NK-92 treated with Interleukin-12 subunit alpha and Interleukin-12 subunit beta, amount 100 ng/mL, for 24 hours (cell line): ENCODE data around the gene GID8.

Experiments
- DNase-seq: peaks from one replicate; lab custom pipeline; 2025; lab: John Stamatoyannopoulos, UW

GID8 gene

DNA sequence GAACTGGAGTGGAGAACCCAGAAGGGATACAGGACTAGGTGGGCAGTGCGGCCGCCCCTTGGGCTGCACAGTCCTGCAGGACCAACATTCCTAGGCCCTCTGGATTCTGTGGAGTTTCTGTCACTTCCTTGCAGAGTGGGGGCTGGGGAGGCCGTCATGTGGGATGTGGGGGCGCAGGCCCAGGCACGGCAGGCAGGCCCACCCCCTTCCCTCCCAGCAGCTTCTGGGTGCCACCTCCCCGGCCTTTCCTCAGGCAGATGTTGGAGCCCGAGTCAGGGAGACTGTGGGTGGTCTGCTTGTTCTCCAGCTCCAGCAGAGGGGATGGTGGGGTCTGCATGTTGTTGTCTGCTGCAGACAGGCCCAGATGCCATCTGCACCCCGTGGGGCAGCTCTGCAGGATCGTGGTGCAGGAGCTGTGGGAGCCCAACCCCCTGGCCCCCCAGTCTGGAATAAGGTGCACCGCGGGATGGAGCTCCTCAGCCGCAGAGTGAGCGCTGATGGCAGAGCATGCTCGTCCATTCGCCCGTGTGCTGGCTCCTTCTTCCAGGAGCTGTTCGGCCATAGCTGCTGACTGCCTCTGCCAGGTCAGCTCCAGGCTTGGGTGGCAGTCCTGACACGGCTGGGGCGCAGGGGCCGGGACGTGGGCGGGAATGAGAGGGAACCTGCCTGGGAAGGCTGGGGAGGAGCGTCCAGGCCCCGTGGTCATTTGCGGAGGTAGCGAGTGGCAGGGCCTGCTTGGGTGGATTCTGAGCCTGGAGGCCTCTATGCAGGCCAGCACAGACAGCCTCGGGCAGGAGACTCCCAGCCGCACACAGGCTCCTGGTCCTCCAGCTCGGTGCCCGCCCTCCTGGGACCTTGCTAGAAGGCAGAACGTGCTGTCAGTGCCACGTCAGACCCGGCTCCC is 32.6 kb downstream of the GID8 start:
- DNase-seq: no peak

DNA sequence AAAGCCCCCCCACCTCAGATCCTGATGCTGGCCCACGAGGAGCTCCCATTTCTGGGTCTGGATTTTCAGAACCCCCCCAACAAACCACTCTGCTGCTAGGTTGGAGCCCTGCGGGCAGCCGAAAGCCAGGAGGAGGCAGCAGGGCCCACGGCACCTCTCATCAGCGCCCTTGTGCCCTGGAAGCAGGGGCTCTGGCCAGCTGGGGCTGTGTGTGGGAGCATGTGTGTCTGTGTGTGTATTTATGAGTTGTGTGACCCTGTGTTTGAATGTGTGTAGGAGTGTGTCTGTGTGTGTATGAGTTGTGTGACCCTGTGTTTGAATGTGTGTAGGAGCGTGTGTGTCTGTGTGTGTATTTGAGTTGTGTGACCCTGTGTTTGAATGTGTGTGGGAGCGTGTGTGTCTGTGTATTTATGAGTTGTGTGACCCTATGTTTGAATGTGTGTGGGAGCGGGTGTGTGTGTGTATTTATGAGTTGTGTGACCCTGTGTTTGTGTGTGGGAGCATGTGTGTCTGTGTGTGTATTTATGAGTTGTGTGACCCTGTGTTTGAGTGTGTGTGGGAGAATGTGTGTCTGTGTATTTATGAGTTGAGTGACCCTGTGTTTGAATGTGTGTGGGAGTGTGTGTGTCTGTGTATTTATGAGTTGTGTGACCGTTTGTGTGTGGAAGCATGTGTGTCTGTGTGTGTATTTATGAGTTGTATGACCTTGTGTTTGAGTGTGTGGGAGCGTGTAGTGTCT is 33.4 kb downstream of the GID8 start:
- DNase-seq: no peak

DNA sequence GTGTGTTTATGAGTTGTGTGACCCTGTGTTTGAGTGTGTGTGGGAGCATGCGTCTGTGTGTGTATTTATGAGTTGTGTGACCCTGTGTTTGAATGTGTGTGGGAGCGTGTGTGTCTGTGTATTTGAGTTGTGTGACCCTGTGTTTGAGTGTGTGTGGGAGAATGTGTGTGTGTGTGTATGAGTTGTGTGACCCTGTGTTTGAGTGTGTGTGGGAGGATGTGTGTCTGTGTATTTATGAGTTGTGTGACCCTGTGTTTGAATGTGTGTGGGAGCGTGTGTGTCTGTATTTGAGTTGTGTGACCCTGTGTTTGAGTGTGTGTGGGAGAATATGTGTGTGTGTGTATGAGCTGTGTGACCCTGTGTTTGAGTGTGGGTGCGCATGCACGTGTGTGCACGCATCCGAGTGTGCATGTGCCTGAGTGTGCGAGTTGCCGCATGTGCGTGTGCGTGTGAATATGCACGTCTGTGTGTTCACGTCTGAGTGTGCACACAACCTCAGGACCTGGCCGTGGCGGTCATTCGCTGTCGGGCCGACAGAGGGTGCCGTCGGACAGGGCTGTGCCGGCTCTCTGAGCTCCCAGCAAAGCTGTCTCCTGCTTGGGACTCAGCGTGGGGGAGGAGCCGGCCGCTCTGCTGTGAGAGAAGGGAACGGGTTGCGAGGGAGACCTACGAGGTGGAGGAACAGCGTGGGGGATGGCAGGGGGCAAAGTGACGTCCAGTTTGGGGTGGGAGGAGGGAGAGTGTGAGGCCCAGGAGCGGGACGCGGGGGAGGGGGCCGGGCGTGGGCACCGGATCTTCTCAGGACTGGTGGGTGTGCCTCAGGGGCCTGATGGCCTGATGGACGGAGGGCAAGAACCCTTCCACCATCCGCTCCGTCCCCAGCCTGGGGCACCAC is 34.2 kb downstream of the GID8 start:
- peak; percentile 51 for DNase-seq

DNA sequence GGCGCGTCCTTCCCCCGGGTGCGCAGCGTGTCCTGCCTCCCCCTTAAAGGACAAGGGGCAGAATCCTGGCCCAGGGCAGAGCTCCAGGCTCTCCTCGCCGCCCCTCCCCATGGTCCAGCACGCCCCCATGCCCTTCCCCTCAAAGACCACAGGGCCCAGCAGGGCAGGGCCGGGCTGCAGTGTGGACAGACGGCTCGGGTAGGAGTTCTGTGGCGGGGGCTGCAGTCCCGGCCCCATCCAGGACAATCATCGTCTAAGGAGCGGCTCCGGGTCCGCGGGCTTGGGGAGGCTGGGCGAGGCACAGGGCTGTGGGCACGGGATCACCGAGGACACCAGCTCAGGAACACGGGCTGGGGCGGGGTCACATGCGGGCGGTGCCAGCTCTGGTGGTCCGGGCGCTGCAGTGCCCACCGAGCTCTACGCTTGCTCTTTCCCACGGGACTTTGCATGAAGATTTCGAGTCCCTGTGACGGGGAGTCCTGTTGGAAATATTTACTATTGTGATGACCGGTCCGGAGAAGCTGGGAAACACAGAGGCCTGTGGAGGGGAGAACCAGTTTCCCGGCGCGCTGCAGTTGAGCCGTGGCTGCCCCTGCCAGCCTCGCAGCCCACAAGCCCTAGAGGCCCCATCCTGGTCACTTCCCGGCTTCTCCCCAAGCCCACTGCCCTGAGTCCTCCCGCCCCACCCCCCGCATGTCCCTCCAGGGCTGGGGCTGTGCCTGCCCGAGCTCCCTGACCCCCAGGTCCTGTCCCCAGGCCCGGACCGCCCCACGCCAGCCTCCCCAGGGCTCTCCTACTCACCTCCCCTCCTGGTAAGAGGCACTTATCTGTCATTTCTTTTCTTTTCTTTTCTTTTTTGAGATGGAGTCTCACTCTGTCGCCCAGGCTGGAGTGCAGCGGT is 35.1 kb downstream of the GID8 start:
- no peak for DNase-seq

DNA sequence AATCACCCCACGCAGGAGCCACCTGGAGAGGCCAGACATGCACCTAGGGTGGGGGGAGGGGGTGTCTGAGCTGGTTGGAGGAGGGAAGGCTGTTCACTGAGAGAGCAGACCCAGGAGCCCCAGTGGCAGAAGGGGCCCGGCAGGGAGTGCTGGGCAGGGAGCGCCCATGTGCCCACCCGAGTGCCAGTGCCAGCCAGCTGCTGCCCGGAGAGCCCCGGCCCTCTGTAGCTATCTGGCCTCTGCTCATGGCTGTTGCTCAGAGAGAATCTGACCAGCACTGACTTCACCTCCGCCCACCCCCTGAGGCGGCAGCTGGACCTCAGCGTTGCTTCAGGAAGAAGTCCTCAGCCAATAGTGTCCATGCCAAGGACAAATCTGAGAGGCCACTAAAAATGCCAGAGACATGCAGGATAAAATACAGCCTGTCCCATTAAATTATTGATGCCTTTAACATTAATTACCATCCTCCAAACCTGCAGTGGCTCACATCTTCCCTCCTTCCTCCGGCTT is 37.4 kb downstream of the GID8 start:
- DNase-seq: no peak

DNA sequence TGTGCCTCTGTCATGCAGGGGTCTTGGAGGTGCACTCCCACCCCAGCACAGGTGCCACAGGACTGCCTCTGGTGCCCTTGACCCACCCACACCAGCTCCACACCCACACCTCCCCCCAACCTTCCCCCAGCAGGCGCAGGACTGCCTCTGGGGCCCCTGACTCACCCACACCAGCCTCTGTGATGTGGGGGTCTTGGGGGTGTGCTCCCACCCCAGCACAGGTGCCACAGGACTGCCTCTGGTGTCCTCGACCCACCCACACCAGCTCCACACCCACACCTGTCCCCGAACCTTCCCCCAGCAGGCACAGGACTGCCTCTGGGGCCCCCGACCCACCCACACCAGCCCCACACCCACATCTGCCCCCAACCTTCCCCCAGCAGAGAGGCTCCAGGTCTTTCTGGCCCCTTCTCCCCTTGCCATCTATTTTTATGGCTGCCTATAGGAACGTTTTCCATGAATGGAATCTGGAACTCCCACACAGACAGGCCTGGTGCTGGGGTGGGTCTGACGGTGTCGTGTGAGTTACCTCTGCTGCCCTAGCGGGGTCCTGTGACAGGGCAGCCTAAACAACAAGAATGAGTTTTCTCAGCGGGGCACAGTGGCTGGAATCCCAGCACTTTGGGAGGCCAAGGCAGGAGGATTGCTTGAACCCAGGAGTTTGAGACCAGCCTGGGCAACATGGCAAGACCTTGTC is 38.0 kb downstream of the GID8 start:
- DNase-seq: no peak

DNA sequence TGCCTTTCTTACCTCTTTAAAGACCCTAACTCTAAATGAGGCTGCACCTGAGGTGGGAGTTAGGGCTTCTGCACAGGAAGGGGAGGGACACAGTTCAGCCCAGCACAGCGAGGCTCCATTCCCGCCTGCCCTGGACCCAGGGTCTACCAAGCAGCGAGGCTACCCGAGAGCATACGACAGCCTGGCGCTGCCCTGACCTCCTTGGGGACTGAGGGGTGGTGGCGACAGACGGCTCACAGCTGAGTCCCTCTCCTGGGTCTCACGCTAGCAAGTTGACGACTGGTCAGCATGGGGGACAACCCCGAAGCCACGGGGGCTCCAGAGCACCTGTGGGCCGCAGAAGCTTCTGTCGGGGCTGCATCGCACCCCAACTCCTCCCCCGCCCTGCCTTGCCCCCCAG is 38.9 kb downstream of the GID8 start:
- no peak for DNase-seq

DNA sequence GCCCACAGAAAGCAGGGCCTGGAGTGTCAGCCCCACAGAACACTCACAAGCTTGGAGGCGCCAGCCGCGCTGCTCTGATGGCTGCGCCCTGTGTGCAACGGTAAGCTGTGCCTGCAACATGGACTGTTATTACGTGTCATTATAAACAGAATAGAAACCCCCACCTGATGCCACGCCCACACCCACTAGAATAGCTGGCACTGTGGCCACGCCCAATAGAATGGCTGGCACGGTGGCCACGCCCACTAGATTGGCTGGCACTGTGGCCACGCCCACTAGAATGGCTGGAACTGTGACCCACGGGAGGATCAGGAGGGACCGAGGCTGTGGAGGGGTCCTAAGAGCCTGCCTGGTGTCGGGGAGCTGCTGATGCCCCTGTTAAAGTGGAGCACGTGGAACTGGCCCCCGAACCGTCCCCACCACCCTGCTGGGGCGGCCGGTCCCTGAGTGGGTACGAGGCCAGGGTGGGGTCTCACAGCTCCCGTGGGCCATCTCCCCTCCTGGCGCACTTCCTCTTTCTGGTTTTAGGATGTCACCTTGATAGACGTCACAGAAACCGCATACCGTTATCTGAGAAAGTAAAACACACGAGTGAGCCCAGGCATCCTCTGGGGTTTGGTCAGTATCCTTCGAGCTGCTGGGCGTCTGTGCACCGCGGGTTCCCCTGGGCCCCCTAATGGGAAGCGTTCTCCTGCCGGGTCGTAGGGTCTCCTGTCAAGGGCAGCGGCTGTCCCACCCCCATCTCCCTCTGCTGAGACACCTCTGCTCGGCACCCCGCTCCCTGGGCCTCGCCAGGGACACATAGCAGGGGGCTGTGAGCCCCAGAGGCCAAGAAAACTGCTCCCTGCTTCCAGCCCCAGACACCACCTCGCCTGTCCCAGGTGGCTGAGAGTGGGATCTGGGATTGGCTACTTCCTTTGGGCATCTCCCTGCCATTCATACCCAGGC is 39.9 kb downstream of the GID8 start:
- DNase-seq: no peak

DNA sequence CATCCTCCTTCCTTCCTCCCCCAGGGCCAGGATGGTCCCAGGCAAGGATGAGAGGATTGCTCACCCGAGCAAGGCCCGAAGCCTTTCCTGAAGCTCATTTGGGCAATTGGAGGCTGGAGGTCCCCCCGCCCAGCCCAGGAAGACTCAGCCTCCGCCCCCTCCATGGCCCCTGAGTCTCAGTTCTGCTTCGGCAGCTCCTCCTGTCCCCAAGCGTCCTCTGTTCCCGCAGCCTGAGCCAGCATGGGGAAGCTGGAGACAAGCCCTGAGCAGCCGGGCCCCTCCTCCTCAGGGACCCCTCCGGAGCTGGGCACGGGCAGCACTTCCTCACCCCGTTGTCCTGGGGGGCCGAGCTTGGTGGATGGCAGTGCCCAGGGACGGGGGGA is 40.6 kb downstream of the GID8 start:
- no peak for DNase-seq

DNA sequence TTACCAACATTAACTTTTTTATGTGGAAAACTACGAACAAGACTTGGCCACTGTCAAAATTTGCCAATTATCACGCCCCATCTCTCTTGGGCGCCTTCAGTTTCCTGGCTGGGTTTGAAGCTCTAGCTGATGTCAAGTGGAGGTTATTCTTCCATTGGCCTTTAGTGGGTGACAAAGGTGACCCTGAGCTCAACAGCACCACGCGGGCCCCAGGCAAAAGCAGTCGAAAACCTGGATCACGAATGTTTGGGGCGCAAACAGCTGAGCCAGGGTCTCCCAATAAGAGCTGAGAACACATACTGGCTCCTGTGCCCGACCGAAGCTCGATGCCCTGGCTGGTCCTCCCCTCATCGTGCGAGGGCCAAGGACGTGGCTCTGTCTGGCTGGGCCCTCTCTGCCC is 41.4 kb downstream of the GID8 start:
- no peak for DNase-seq

DNA sequence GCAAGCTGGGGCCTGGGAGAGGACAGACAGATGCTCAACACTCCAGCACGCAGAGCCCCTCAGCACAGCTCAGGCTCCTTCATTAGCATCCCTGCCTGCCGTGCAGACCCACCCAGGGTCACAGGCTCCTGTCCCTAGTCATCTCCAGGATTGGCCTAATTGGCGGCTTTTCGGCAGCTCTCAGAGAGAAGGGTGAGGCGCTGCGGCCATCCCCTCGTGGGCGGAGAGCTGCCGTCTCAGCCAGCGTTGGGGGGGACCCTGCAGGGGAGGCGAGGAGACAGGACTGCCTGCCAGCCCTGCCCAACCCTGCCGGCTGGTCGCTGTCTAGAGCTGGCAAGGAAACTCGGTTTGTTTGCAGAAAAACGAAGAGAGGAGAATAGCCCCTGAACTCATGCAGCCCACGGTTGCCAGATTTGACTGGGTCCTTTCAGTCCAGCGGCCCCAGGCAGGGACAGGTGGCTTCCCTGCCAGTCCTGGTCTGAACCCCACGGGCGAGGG is 42.0 kb downstream of the GID8 start:
- no peak for DNase-seq

DNA sequence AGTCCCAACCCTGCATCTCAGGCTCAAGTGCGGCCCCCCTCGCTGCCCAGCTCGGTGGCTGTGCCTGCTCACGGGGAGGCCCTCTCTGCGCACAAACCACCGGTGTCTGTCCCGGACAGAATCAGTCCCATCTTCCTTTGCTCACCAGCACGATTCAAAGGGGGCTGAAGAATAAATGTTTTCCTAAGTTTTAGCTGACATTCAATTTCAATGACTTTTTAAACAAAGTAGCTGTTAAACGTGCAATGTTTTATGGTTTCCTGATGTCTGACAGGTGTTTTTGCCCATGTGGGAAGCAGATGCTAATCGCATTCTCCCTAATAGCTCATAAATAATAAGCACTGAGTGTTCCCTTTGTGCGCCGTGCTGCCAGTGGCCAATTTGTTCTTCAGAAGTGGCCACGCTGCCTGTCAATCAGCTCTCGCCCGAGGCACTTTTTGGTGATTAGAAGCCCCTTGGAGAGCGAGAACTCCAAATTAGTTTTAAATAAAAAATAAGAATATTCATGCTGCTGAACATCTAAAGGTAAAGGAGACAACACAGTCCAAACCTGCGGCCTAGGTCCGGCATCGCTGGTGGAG is 42.5 kb downstream of the GID8 start:
- DNase-seq: no peak

DNA sequence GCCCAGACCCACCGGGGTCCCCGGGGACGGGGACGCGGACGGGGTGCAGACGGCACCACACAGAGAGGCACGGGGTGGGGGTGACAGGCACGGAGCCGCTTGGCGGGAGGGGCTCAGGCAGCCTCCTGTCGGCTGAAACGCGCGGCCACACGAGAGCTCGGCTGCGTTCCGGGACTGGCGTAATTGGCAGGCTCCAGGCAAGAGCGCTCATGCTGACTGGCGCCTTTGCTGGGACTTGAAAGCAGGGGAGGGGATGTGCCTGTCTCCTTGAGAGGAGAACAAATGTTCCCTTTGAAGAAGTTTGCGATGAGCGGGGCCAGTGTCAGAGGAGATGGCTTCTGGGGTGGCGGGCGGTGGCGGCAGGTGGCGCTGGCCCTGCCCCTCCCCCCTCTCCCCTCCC is 43.0 kb downstream of the GID8 start:
- no peak for DNase-seq

DNA sequence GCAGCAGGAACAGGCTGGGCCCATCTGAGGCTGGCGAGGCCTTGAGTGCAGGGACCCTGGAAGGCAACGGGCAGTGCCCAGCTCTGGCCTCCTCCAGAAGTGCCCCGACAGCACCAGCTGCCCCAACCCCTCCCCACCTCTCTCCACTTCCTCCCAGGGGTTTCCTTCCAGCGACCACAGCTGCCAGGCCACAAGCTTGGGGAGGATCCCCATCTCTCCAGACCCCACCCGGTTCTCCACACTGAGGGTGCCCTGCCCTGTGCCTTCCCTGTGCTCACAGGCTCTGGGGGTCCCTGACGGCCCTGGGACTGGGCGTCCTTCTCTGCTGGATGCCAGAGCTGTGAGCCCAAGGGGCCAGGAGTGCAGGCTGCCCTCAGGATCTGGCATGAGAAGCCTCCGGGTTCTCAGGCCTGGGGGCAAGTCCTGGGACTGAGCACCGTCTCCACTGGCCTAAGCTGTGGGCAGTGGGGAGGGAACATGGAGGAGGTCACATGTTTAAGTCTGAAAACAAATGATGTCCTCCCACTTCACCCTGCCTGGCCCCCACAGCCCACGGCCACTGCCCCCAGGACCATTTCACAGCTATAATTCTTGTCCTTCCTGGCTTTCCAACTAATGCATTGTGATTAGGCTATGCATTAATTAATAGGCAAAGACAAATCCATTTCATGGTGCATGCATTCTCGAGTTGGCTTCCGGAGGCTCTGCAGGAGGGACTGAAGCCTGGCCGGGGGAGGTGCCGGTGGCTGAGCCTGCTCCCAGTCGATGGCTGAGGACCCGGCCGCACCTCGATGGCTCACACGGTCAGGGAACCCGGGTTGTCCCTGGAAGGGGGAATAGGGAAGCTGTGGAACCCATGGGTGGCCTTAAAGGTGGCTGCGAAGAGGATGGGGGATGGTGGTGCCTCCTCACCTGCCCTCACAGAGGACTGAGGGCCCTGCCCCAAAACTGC is 44.5 kb downstream of the GID8 start:
- DNase-seq: no peak

DNA sequence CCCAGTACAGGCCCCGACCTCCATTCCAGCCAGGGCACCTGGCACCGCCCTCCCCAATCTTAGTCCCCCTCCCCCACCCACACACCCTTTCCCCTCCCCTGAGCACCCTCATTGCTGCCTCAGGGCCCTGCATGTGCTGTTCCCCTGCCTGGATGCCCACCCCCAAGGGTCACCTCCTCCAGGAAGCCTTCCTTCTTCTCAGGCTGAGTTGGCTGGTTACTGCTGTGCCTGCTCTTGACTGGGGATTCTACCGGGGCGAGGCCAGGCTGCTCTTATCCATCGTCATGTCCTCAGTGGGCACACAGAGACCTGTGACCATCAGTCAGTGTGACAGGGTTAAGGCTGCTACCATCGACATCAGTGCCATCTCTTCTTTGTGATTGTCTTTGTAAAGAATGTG is 45.3 kb downstream of the GID8 start:
- no peak for DNase-seq

DNA sequence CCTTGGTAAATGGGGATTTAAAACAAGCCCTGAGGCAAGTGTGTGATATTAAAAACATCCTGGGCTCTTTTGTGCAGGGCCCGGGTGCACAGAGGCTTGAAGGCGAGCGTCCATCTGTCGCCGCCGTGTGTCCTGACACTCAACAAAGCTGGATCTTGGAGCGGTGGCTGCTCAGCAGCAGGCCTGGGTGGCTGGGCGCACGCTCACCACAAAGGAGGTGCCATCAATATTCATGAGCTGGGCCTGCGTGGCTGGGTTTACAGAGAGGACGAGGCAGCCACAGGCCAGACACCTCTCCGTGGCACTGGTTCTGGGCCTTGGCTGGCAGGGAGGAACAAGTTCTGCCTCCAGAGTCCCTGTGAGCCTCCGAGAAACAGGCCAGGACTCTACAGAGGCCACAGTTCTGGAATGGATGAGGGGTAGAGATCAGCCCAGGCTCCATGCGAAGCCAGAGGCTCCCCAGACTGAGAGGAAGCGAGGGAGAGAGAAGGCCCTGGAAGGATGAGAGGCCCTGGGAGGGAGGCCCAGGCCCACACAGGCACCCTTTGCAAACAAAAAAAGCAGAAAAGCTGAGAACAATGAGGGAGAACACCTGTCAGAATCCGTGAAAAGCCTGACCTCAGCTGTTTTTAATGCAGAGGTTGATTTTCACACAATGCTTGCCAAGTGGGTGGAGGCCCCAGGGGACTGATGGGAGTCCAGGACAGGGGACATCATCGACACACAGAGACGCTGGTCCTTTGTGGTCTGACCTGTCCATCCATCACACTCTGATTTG is 46.9 kb downstream of the GID8 start:
- DNase-seq: no peak

DNA sequence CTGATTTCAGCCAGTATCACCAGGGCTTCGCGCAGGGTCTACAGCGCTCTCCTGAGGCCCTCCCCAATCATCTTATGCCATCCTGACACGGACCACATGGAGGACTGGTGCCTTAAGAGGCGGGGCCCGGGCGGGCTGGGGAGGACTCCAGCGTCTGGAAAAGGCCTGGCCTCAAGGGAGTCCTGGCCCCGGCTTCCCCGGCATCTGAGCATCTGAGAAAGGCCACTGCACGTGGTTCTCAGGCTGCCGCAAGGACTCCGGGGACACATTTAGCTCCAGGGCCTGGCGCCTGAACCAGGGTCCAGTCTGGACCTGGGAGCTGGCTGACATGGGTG is 47.5 kb downstream of the GID8 start:
- DNase-seq: no peak
